GM19035 (cell line): ENCODE data around the gene SRRM3.
"Not testable (repeated sequence)": the region's sequence is repeated elsewhere in the genome, so short reads cannot be mapped to it uniquely, and the experiment has no call there.

Experiments
- ATAC-seq: cut with Tn5 transposase; IDR thresholded peaks from one replicate; pipeline ENCODE4 v1.9.1; 2021; ENCODE audit not compliant: unreplicated experiment

The SRRM3 gene

GRCh38 chr7:76335417-76335816, 133.7 kb downstream of the SRRM3 start:
- ATAC-seq = not testable (repeated sequence)

DNA sequence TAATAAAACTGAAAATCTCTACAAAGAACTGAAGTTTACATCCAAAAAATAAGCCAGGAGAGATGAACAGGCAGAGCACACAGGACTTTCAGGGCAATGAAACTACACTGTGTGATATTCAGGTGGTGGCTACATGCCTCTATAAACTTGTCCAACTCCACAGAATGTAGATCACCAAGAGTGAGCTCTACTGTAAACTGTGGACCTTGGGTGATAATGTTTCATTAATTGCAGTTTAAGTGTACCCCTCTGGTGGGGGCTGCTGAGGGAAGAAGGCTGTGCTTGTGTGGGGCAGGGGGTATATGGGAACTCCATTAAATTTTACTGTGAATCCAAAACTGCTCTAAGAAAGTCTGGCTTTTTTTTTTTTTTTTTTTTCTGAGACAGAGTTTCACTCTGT, 134.4 kb downstream of the SRRM3 start:
- ATAC-seq = no peak
